HG02763 (cell line): ENCODE measurements around the gene LSS.

Experiments
- ATAC-seq: cut with Tn5 transposase; IDR thresholded peaks from one replicate; pipeline ENCODE4 v1.9.1; 2021; ENCODE audit warnings: mild to moderate bottlenecking, moderate library complexity; ENCODE audit not compliant: unreplicated experiment

Gene LSS

GRCh38 chr21:46228345-46229051, at the start of gene LSS:
LSS (minus strand) TSS chr21:46228774; CDS start chr21:46228745, 29 bp downstream.
- ATAC-seq: peak; percentile 86

GRCh38 chr21:46274797-46275390, 46.3 kb upstream of the LSS start:
- ATAC-seq: no peak

- no peak for ATAC-seq
Observed at GRCh38 chr21:46273341-46273740, 44.8 kb upstream of the LSS start.

GRCh38 chr21:46269466-46269865, 40.9 kb upstream of the LSS start:
- no peak for ATAC-seq

GRCh38 chr21:46268371-46268770, 39.8 kb upstream of the LSS start:
- no peak for ATAC-seq

- no peak for ATAC-seq
Observed at GRCh38 chr21:46266946-46267345, 38.4 kb upstream of the LSS start.

GRCh38 chr21:46265736-46266525, 37.4 kb upstream of the LSS start:
- no peak for ATAC-seq

GRCh38 chr21:46264690-46265144, 36.1 kb upstream of the LSS start:
- no peak for ATAC-seq

GRCh38 chr21:46264046-46264689, 35.6 kb upstream of the LSS start:
- no peak for ATAC-seq

- no peak for ATAC-seq
Observed at GRCh38 chr21:46256501-46256994, 28.0 kb upstream of the LSS start.

GRCh38 chr21:46255758-46256337, 27.3 kb upstream of the LSS start:
- no peak for ATAC-seq

- no peak for ATAC-seq
Observed at GRCh38 chr21:46255166-46255565, 26.6 kb upstream of the LSS start.

GRCh38 chr21:46254208-46254975, 25.8 kb upstream of the LSS start:
- peak; percentile 52 for ATAC-seq

- peak; percentile 55 for ATAC-seq
Observed at GRCh38 chr21:46253610-46254124, 25.1 kb upstream of the LSS start.

- ATAC-seq: no peak
Observed at GRCh38 chr21:46252840-46253239, 24.3 kb upstream of the LSS start.

GRCh38 chr21:46250146-46250725, 21.7 kb upstream of the LSS start:
- ATAC-seq: no peak

- no peak for ATAC-seq
Observed at GRCh38 chr21:46248827-46249226, 20.3 kb upstream of the LSS start.

- ATAC-seq: no peak
Observed at GRCh38 chr21:46248422-46248782, 19.8 kb upstream of the LSS start.

- no peak for ATAC-seq
Observed at GRCh38 chr21:46247699-46248421, 19.3 kb upstream of the LSS start.
